T-helper 22 cell (primary cell): ENCODE results near the gene GUCY1B1.

Experiments
- DNase-seq: peaks from one replicate; pipeline ENCODE4 v3.0.0-alpha.2; 2020; ENCODE audit warnings: low read depth

Gene GUCY1B1

GRCh38 chr4:155758481-155759371 lies at the start of gene GUCY1B1:
GUCY1B1 (plus strand) TSS chr4:155759021; CDS start chr4:155759141, 120 bp downstream.
- DNase-seq, result peak; percentile 1

GRCh38 chr4:155709918-155710317 lies 48.9 kb upstream of the GUCY1B1 start:
- DNase-seq, result no peak

- DNase-seq, result no peak
These were observed 47.3 kb upstream of the GUCY1B1 start for GRCh38 chr4:155711556-155711955.

- DNase-seq, result no peak
These were observed 46.0 kb upstream of the GUCY1B1 start for GRCh38 chr4:155712846-155713245.

- no peak for DNase-seq
These were observed 44.9 kb upstream of the GUCY1B1 start for GRCh38 chr4:155713911-155714310.

- DNase-seq, result no peak
These were observed 36.5 kb upstream of the GUCY1B1 start for GRCh38 chr4:155722336-155722735.

GRCh38 chr4:155722816-155723499 lies 35.9 kb upstream of the GUCY1B1 start:
- no peak for DNase-seq

- DNase-seq, result no peak
These were observed 34.1 kb upstream of the GUCY1B1 start for GRCh38 chr4:155724731-155725130.

- DNase-seq, result no peak
These were observed 24.8 kb upstream of the GUCY1B1 start for GRCh38 chr4:155734065-155734464.

GRCh38 chr4:155734951-155735350 lies 23.9 kb upstream of the GUCY1B1 start:
- DNase-seq, result no peak

GRCh38 chr4:155735496-155735895 lies 23.3 kb upstream of the GUCY1B1 start:
- no peak for DNase-seq

- DNase-seq, result no peak
These were observed 20.3 kb upstream of the GUCY1B1 start for GRCh38 chr4:155738548-155738947.

GRCh38 chr4:155741546-155741945 lies 17.3 kb upstream of the GUCY1B1 start:
- DNase-seq, result no peak

GRCh38 chr4:155742310-155743015 lies 16.4 kb upstream of the GUCY1B1 start:
- no peak for DNase-seq

- DNase-seq, result no peak
These were observed 12.8 kb upstream of the GUCY1B1 start for GRCh38 chr4:155745984-155746383.

- DNase-seq, result no peak
These were observed 10.8 kb upstream of the GUCY1B1 start for GRCh38 chr4:155748039-155748438.

- no peak for DNase-seq
These were observed 9.8 kb upstream of the GUCY1B1 start for GRCh38 chr4:155749041-155749440.

GRCh38 chr4:155751569-155751968 lies 7.3 kb upstream of the GUCY1B1 start:
- DNase-seq, result no peak

GRCh38 chr4:155757745-155758265 lies 1.0 kb upstream of the GUCY1B1 start:
- no peak for DNase-seq

- DNase-seq, result no peak
These were observed 791 bp downstream of the GUCY1B1 start for GRCh38 chr4:155759372-155760252.

GRCh38 chr4:155761047-155761446 lies 2.2 kb downstream of the GUCY1B1 start:
- no peak for DNase-seq
